Amniotic stem cell (primary cell): ENCODE data around the gene ITSN2.
"Not testable (repeated sequence)": the region's sequence is repeated elsewhere in the genome, so short reads cannot be mapped to it uniquely, and the experiment has no call there.

ENCODE experiments used
- DNase-seq: peaks from one replicate; lab custom pipeline; 2025; lab: John Stamatoyannopoulos, UW

The ITSN2 gene

DNA sequence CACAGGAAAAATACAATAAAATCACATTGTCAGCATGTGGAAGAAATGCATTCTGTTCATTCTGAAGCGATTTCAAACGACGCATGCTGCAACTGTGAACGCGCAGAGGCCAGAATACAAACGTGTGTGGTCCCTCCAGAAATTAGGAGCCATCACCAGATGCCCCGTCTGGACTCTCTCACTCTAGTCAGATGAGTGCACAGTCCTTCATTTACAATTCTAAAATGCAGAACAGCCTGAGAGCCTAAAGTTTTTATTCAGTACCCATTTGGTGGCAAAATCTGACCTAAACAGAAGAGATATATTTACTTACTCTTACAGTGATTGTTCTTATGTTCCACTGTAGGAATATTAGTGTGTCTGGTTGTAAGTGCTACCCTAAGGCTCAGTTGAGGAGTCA is 148.9 kb downstream of the ITSN2 start:
- DNase-seq, result no peak

DNA sequence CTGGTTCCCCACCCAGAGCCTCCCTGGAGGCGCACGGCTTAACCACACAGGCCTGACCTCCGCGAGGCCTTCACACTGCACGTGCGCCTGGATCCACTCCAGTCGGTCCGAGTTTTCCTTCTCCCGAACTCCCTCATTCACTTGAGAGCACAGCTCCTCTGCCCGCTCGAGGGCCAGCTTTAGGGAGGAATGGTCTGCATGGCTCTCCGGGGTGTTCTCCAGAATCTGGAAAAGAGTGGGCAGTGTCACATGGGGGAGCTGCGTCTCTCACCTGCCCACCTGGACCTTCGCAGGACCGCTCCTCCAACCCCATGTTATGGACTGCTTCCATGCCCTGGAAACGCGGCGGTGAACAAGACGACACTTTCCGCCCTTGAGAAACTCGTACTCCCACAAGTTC is 149.6 kb downstream of the ITSN2 start:
- no peak for DNase-seq

DNA sequence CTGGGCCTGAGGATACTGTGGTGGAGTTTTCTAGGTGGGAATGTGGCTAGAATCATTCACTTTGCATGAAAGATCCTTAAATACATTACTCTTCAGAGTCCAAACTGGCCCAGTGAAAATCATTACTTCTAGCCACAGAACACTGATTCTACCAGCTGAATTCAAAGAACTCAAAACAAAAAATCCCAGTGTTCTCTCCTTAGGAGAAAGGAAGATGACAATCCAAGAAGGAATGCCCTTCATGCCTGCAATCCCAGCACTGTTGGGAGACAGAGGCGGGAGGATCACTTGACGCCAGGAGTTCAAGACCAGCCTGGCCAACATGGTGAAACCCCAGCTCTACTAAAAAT is 150.3 kb downstream of the ITSN2 start:
- no peak for DNase-seq

DNA sequence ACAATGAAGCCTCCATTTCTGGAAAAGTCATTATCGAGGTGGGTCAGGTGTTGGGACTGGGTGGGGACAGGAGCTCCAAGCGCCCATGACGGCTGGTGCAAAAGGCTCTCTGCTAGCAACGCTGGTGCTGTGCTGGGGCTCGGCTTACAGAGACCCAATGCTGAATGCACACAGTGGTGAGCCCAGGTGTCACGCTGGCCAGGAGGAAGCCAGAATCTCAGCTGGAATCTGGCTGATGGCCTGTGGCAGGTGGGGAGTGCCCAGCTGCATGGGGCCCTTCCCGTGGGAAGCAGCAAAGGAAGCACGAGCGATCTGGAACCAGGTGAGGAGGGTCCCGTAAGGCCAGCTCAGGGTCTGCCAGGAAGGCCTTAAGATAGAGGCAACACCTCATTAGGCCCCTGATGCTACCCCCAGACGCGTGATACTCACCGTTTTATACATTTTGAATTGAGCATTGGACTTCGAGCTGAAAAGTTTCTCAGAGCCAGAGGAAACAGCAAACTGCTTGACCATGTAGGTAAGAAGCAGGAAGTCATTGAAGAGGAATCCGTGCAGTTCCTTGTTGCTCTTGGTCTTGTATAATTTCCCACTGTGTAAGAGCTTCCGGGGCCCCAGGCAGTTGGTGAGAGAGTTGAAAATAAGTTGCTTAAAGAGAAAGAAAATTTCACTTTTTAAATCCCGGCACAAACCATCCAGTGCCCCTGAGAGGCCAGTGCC is 150.8 kb downstream of the ITSN2 start:
- no peak for DNase-seq

DNA sequence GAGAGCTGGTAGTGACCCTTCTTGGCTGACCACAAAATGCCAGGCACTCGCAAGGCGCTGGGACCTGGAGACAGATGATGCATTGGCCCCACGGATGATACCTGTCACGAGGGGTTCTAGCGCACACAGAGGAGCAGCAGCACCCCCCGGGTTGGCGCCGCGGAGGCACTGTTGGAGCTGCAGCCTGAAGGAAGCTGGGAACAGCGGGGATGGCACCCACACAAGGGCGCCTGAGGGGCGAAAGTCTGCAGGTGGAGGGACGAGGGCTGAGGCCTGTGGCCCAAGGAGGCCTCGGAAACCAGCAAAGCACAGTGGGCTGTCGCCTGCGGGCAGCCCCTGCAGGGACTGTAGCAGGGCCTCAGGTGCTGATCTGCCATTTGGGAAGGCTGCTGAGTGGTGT is 151.8 kb downstream of the ITSN2 start:
- DNase-seq, result no peak

DNA sequence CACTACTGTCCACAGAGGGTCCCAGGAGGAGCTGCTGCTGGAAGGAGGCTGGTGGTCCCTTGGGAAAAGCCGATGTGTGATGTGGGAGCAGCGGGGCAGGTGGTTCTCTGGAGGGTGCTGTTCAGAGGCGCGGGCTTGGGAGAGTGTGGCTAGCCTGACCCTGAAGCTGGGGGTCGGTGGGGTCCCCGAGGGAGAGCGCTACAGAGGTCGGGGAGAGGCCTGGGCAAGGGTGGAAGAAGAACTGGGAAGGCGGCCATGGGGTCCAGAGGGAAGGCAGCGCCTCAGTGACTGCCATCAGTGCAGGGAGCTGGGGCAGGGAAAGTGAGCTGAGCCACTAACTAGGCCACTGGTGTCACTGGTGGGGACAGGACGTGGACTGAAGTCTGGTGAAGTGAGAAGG is 153.0 kb downstream of the ITSN2 start:
- no peak for DNase-seq

DNA sequence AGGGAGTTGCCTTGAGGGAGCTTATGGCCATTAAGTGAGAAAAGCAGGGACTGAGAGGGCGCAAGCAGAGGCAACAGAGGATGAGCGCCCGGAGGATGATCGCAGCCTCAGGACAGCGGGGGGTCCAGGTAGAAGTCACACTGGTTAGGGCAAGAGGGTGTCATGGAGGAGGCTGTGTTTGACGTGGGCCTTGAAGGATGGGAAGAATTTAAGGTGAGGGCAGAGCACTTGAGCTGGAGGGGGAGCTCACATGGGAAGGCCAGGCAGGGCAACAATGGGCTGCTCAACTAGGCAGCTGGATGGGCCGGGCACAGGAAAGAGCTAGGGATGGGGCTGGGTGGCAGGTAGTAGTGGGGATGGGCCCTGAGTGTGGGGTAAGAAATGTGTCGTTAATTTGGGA is 153.6 kb downstream of the ITSN2 start:
- no peak for DNase-seq

DNA sequence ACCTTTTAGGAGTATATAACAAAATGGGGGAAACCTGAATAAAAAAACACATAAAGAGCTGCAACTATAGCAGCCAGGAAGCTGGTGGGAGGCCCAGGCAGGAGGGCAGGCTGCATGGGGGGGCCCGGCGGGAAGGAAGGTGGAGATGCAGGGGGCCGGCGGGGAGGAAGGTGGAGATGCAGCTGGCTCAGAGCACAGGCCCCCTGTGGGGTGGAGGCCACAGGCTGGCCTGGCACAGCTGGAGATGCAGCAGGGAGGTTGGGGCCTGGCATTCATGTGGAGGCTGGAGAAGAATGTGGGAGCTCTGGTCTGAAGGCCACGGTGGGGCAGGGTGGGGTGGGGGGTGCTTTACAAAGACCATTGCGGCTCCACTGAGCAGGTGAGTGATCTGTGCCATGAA is 154.1 kb downstream of the ITSN2 start:
- DNase-seq, result no peak

DNA sequence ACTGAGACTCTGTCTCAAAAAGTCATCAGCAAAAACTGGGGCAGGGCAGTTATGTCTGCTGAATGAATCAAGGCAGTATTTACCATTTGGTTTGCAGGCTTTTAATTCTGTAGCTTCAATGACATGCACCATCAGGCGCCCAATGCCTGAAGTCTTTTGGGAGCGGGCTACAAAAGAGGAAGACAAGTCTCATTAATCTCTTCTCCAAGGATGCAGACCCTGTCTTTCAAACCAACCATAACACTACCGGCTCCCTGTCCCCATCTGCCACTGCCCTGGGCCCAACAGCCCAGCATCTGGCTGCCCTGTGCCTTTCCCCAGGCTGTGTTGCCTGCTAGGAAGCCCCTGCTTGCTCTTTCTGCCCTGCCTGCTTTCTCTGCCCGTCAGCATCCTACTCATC is 155.2 kb downstream of the ITSN2 start:
- DNase-seq, result no peak

DNA sequence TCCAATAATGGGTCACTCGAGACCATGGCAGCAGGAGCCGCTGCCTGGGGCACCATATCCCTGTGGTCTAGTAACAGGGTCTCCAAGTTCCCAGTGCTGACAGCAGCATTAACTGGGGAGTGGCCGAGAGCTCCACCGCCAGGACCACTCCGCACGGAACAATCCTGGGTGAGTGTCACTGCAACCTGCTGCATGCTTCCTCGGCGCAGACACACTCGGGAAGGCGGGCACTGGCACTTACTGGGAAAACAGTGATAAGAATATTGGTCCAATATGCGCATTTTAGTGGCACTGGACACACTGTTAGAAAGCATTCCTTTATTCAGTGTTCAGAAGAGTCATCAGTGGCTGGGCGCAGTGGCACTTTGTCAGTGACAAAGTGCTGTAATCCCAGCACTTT is 155.8 kb downstream of the ITSN2 start:
- DNase-seq, result no peak

DNA sequence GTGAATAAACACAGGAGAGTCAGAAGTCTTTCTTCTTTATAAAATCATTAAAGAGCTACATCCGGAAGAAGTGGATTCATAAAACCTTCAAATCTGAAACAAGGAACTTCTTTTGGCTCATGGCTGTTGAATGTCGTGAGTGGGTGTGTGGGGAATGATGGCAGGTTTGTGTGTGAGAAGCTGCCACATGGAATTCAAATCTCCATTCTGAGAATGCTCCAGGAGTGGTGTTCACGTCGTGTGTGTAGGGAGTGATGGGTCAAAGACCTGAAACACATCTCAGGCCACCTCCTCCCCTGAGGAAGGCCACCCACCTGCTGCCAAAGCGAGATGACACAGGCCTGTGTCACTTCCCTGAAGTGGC is 156.6 kb downstream of the ITSN2 start:
- DNase-seq, result no peak

DNA sequence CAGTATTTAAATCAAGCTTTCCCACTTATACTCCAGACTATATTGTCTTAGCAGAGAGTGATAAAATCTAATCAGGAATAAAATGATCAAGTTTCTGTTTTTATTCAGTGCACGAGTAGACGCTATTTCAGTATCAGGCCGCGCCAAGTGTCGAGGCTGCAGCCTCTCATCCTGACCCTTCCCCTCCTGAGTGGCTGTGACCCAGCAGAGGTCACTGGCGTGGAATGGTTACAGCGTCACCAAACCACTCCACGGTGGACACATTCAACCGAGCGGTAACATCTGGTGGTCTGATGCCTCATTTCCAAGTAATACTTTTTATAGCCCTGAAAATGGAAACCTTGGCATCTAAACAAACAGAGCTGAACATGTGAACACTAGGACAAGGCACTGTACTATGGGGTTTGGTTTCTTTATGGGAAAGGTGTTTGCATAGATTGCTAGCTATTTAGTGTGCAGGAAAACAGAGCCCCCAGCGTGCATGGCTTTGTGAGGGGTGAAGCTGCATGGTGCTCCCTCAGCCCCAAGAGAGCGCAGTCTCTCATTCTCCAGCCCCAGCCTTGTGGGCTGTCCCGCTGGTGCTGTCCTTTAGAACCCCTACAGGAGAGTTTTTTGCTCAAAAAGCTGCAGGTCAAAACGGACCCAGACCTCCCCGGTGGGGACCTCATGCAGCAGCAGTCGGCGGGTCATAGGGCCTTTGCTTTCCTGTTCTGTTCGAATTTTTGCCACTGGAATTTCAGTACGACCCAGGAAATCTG is 157.1 kb downstream of the ITSN2 start:
- DNase-seq, result no peak

DNA sequence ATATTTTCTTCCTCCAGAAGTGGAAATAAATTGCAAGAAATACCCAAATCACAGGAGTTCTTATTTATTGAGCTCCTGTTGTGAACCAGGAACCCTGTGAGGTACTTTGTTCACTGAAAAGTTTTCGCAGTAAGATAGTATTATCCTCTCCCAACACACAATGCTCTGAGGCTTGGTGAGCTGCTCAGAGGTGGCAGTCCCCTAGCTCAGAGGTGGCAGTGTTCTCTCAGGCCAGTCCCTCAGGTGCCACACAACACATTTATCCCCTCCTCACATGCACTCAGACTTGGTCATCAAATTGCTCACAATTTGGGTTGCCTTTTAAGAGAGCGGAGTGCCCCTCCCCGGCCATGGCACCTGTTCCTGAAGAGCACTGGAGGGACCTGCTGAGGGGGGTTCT is 159.5 kb downstream of the ITSN2 start:
- DNase-seq, result no peak

DNA sequence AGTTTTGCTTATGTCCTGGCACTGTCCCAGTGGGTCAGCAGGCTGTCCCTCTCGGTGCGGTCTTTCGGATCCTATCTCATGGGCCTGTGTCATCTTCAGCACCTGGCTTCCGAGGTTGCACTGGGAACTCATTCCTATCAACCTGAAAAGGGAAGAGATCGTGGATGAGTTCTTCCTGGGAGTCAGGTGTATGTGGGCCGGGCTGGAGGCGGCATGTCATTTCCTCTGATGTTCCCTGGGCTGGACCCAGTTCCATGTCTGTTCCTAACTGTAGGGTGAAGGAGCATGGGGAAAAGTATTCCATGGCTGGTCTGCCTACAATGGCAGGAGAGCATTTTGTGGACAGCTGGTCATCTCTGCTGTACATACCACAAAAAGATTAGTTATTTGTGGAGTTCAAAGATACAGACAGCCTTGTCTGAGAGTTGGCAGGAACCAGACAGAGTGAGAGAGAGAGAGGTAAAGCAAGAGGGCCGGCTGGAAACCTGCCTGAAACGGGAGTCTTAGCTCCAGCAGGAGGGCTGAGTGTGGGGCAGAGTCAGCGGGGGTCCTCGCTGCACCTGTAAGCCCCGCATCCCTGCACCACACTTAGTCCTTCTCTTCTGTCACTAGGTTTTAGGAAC is 160.3 kb downstream of the ITSN2 start:
- no peak for DNase-seq

DNA sequence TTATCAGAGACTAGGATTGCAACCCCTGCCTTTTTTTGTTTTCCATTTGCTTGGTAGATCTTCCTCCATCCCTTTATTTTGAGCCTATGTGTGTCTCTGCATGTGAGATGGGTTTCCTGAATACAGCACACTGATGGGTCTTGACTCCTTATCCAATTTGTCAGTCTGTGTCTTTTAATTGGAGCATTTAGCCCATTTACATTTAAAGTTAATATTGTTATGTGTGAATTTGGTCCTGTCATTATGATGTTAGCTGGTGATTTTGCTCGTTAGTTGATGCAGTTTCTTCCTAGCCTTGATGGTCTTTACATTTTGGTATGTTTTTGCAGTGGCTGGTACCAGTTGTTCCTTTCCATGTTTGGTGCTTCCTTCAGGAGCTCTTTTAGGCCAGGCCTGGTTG is 163.1 kb downstream of the ITSN2 start:
- DNase-seq, result not testable (repeated sequence)

DNA sequence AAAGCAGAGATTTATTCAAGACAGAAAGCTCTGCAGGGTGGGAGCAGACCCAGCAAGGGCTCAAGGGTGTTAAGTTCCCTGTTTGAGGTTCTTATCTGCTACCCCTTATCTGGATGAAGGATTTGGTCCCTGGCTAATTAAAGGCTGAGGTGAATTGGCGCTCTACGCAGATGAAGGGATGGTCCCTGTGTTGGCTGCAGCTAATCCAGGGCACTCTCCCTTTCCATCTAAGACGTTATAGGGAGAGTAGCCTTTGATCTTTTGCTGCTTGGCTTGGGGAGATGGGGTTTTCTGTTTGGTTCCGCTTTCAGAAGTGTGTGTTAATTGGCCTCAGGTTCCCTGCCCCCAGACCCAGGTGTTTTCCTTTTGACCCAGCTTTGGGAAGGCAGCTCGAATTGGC is 168.5 kb downstream of the ITSN2 start:
- DNase-seq, result no peak

DNA sequence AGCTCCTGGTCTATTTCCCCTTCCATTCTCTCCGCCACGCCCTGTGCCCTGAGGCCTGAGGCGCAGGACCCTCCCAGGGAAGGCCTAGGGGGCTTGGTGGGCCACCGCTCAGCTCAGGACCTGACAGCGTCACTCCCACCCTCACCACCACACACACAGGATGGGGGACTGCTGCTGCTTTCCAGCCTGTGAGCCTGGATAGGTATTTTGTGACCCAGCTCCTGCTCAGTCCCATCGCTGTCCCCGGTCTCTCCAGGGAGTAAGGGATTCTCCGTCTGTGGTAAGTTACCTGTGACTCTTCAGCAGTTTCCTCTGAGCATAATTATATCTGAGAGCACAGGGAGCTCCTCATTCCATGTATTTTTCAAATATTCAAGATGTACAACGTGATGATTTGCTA is 169.2 kb downstream of the ITSN2 start:
- DNase-seq, result no peak

DNA sequence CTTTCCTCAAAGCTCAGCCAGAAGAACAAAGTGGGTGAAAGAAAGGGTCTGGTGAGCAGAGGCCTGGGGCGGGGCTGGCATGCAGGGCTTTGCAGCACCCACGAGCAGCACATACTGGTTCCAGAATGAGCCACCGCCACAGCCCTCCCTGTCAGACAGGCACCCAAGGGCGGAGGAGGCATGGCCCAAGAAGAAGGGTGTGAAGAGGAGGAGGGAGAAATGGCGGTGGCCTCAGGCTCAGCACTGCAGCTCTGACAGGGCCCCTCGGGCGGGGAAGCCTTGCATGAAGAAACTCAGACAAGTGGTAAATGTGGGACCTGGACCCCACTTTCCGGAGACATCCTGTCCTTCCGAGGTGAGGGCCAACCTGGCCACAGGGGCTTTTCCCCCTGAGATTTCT is 169.8 kb downstream of the ITSN2 start:
- DNase-seq, result no peak

DNA sequence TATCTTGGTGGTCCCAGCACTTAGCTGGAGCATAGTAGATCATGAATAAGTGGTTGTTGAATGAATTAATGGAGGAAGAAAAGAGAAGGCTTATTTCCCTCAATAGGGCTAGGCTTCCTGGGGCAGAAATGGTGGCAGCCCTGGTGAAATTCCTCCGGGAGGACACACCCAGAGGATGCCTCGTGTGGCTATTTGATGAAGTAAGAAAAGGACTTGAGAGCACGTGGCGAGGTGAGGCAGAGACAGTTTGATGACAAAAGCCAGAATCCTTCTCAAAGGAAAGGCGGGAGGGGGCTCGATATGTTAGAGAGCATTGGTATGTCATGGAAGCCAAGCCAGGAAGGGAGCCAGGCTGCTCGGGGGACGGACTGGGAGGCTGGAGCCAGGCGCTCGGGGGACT is 170.8 kb downstream of the ITSN2 start:
- no peak for DNase-seq

DNA sequence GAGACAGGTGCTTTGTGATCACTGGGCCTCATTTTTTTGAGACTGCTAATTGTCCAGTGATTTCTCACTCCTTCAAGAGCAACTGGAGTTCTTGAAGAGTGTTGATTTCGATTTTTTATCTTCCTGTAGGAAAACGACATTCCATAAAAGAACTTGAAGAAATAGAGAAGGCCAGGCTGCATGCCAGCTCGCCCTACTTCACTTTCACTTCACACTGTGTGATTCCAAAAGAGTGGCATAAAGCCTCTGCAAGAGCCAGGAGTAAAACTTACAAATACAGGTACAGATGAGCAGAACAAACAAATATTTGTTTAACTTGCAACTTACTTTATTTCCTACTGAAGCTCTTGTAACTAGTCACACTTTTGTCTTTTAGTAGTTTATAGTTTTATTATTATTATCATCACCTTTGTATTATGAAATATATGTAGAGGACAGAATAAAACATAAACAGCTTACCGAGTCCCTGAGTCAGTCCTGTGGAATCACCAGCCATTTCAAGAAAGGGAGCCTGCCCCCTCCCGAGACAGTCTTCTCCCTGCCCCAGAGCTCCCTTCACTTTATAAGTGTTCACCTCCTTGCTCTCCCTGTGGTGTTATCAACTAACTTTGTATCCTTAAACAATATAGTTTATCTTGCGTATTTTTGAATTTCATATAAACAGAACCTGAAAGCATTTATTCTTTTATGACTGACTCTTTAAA is 176.8 kb downstream of the ITSN2 start:
- no peak for DNase-seq

DNA sequence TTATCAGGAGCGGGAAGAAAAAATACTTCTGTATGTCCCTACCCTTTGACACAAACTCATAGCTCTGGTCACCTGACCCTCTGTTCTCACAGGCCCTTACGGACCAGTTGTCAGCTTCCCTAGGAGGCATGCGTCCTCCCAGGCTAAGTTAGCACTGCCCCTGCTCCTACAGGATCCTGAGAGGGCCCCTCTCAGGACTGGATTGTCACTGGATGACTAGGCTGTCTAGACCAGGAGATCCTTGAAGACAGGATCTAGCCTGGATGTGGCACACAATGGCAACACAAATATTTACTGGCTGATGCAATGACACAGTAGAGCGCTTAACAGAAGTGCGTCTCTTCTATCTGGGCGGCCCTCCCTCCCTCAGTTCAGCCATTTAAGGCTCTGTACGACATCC is 177.8 kb downstream of the ITSN2 start:
- no peak for DNase-seq

DNA sequence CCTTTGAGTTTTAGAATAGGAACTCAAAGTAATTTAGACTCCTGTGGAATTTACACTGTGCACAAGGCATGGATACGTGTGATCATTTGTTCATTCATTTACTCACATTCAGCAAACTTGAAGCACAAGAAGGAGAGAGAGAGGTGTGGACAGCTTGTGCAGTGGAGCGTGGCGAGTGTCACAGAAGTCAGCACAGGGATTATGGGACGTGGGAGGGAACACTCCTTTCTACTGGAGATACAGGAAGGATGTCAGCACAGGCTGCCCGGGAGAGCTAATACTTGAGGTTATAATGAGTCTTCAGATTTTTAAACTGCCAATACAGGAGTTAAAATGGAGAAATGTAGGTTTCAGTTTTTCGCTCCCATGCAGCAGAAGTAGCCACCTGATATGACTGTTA is 178.5 kb downstream of the ITSN2 start:
- DNase-seq, result no peak

DNA sequence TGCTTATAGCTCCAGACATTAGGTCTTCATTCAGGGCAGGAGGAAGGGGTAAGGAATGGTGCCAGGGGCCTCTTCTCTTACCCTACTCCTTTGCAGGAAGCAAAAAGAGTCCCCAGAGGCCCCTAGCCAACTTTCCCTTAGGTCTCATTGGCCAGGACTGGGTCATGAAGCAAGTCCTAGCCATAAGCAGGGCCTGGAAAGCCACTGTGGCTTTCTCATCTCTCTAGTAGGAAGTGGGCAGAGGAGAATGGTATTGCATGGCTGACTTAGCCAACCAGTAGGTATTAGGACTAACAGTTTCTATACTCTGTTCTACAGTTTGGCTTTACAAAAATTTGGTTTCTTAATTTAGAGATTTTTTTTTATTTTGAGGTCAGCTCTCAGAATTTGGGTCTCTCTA is 180.7 kb downstream of the ITSN2 start:
- DNase-seq, result no peak
